Measurements from ENCODE around the gene RBMS2. TPM values are rescaled to one million over a fixed set of nuclear protein-coding genes. Genes with fewer than 3 reads are reported as not detected.
"Not testable (repeated sequence)": the region's sequence is repeated elsewhere in the genome, so short reads cannot be mapped to it uniquely, and the experiment has no call there.

RBMS2 gene
- total RNA-seq, 2 donors from 2014 or later = 33.4 to 40.2 TPM

GRCh38 chr12:56574210-56574609 lies 52.6 kb downstream of the RBMS2 start:
- Histone ChIP-seq H3K4me3 (no peak overlapping the region), H3K27ac (no peak overlapping the region), H3K4me1 (ENCODE audit: control insufficient read depth in 1 of 2, low read depth in 2 of 2) (no peaks in the 10 kb centered on the region), H3K9me3 (no peaks in the 10 kb centered on the region), H3K27me3 (replicated peaks; ENCODE audit: insufficient read depth) (no peaks in the 10 kb centered on the region), H3K36me3 (peaks cover 22% of the 10 kb centered on the region)
- TF ChIP-seq CTCF (IDR thresholded peaks at IDR 0.05) = no peak
- no peak for DNase-seq (ENCODE audit: low spot score)
- no peak for ATAC-seq (ENCODE audit: insufficient number of reproducible peaks, low FRiP score, low read depth)

GRCh38 chr12:56577248-56577647 lies 55.6 kb downstream of the RBMS2 start:
- not testable (repeated sequence) for H3K27me3 ChIP-seq (replicated peaks; ENCODE audit: insufficient read depth); H3K4me1 ChIP-seq (ENCODE audit: control insufficient read depth in 1 of 2, low read depth in 2 of 2); DNase-seq (ENCODE audit: low spot score); H3K27ac ChIP-seq; H3K4me3 ChIP-seq; ATAC-seq (ENCODE audit: insufficient number of reproducible peaks, low FRiP score, low read depth); H3K9me3 ChIP-seq
- H3K36me3 ChIP-seq = peaks cover 19% of the 10 kb centered on the region

- H3K27ac ChIP-seq = no peak overlapping the region
- H3K4me3 ChIP-seq = no peak overlapping the region
- no peaks in the 10 kb centered on the region for H3K9me3 ChIP-seq
- no peaks in the 10 kb centered on the region for H3K4me1 ChIP-seq (ENCODE audit: control insufficient read depth in 1 of 2, low read depth in 2 of 2)
- H3K36me3 ChIP-seq = peaks cover 22% of the 10 kb centered on the region
- no peaks in the 10 kb centered on the region for H3K27me3 ChIP-seq (replicated peaks; ENCODE audit: insufficient read depth)
- ATAC-seq (ENCODE audit: insufficient number of reproducible peaks, low FRiP score, low read depth) (no peak), DNase-seq (ENCODE audit: low spot score) (no peak)
- no peak for TF ChIP-seq CTCF (IDR thresholded peaks at IDR 0.05)
Observed at GRCh38 chr12:56578983-56579546, 57.4 kb downstream of the RBMS2 start.

- H3K27ac ChIP-seq = no peak overlapping the region
- H3K4me1 ChIP-seq (ENCODE audit: control insufficient read depth in 1 of 2, low read depth in 2 of 2) = no peaks in the 10 kb centered on the region
- DNase-seq (ENCODE audit: low spot score) = no peak
- no peaks in the 10 kb centered on the region for H3K9me3 ChIP-seq
- ATAC-seq (ENCODE audit: insufficient number of reproducible peaks, low FRiP score, low read depth) = no peak
- no peaks in the 10 kb centered on the region for H3K27me3 ChIP-seq (replicated peaks; ENCODE audit: insufficient read depth)
- no peak overlapping the region for H3K4me3 ChIP-seq
- H3K36me3 ChIP-seq = peaks cover 16% of the 10 kb centered on the region
- no peak for TF ChIP-seq CTCF (IDR thresholded peaks at IDR 0.05)
Observed at GRCh38 chr12:56581418-56582145, 60.0 kb downstream of the RBMS2 start.

- no peaks in the 10 kb centered on the region for H3K9me3 ChIP-seq
Observed at GRCh38 chr12:56585098-56585497, 63.5 kb downstream of the RBMS2 start.

More at GRCh38 chr12:56585098-56585497, 63.5 kb downstream of the RBMS2 start:
- H3K36me3 ChIP-seq = peaks cover 45% of the 10 kb centered on the region
- no peaks in the 10 kb centered on the region for H3K4me1 ChIP-seq (ENCODE audit: control insufficient read depth in 1 of 2, low read depth in 2 of 2)
- no peak overlapping the region for H3K4me3 ChIP-seq
- no peak for DNase-seq (ENCODE audit: low spot score)
- H3K27ac ChIP-seq = no peak overlapping the region
- no peak for TF ChIP-seq CTCF (IDR thresholded peaks at IDR 0.05)
- H3K27me3 ChIP-seq (replicated peaks; ENCODE audit: insufficient read depth) = no peaks in the 10 kb centered on the region
- no peak for ATAC-seq (ENCODE audit: insufficient number of reproducible peaks, low FRiP score, low read depth)
